A549 treated with AZD2906 at 1 μM for 4 hours (cell line): Measurements from ENCODE around the gene TCP1. TPM values are rescaled to one million over a fixed set of nuclear protein-coding genes. Genes with fewer than 3 reads are reported as not detected.

ENCODE experiments used
- total RNA-seq: library from RNA; stranded (reverse); fragments of 200-300 nt; extraction: Qiagen RNA extraction; gene quantifications from 5 replicates; pipeline ENCODE4 v1.2.3, GENCODE V29; 2022

Gene TCP1
- 211 to 267 TPM (median 224 TPM) in 5 replicates for total RNA-seq

DNA sequence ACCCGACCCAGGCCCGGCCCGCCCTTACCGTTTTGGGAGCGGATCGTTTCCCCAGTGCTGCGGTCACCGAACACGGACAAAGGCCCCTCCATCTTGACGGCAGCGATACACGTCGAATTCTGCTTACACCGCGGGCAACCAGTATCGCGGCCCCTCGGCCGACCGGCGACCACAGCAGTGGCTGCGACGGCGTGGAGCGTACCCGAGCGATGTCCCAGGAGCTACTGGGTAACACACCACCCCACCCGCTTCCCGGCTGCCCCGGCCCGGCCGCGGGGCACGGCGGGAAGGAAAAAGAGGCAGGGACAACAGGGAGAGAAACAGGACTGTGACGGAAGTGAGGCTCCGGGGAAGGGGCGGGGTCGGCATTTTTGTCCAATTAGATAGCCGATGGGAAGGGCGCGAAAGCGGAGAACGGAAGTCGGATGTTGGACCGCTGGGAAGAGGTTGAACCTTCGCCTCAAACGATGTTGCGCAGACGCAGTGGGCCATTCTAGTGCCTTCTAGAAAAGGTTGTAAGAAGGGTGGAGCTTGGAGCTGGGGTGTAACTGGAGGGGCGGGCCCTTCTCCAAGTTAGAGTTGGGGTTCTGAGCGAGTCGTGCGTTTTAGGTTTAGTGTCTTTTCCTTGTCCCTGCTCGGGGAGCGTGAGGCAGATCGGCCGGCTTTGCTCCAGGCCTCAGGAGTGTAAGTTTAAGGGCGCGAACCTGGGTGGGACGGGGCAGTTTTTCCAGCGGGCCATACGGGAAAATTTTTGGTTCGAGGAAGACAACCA, at the start of gene TCP1:
Gene TCP1 (minus strand): TSS at position 226 of the 772 bp plus-strand sequence. CDS start 134 bp downstream, at position 92.

DNA sequence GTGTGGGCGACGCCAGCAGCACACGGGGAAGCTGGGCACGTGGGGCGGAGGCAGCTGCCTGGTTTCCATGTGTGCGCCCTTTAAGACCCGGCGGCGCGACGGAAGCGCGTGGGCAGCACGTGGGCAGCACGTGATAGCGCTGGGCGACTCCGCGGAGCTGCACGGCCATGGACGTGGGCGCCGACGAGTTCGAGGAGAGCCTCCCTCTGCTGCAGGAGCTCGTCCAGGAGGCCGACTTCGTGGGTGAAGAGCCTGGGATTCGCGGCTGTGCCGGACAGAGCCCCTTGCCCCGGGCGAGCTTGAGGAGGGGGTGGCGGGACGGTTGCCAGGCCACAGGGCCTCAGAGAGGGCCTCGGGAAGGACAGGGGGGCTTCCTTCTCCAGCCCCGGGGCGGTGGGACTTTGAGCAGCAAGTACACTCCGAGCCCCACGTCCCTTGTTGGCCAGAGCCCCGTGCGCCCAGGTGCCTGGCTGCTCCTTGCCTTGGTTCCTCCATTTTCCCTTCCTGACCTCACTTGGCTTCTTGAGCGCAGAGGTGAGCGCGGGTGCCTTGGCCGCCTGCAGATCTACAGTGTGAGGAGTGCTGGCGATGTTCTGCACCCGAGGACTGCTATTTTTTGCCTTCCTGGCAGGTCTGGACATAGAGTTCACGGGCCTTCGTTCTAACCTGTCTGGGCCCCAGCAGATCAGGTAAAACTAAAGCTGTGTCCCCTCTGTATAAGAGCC, 10.9 kb upstream of the TCP1 start, which contains the start of gene PNLDC1:
Gene PNLDC1 (plus strand): TSS at position 136 of the 725 bp plus-strand sequence. CDS start 32 bp downstream, at position 168.

GRCh38 chr6:159790149-159790955, 950 bp upstream of the TCP1 start, which contains the start of gene MRPL18:
Gene MRPL18, plus strand, starts transcription at chr6:159790467. Its CDS starts 121 bp downstream, at chr6:159790588.

DNA sequence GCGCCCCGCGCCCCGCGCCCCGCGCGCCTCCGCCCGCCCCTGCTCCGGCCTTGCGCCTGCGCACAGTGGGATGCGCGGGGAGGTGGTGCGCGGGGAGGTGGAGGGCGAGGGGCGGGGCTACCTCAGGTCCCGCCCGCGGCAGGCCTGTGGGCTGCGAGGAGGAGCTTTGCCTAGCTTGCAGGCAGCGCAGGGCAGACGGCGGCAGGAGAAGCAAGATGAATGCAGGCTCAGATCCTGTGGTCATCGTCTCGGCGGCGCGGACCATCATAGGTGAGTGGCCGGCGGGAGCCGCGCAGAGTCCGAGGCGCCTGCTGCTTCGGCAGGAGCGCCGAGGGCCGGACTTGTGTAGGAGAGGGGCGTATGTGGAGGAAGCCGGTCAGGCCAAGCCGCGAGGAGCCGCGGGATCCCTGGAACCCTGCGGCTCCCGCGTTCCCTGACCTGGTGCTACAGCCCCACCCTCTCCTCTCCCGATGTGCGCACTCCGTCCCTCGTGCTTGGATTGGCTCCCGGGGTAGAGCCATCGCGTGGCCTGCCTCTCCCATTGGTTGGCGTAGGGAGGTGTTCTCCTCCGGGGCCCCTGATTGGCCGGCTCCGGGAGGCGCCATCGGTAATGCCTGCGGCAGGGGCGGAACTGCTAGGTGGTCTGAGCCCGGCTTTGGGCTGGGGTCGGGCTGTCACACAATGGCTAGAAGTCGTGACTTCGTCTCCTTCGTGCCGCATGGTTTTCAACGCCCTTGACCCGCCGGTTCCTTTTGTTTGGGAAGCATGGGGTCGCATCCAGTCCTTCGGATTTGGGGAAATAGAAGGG, 27.3 kb downstream of the TCP1 start, which contains the start of gene ACAT2:
Gene ACAT2 (plus strand): TSS at position 173 of the 808 bp plus-strand sequence. CDS start 43 bp downstream, at position 216.

Other genes with a start within 250 kb of the TCP1 start
- gene SOD2, start 96.4 kb downstream of the TCP1 start, total RNA-seq: 159 to 200 TPM (median 189 TPM) in 5 replicates
- gene WTAP, start 62.1 kb downstream of the TCP1 start, total RNA-seq: 64.8 to 70.6 TPM (median 65.7 TPM) in 5 replicates
- gene ACAT2, start 27.6 kb downstream of the TCP1 start, total RNA-seq: 25.8 to 29.3 TPM (median 27.5 TPM) in 5 replicates
- 72.2 to 97.1 TPM (median 88.3 TPM) in 5 replicates for gene MRPL18, start 865 bp upstream of the TCP1 start, total RNA-seq
- 0.05 to 0.13 TPM (median 0.05 TPM) in 3 of 5 replicates, not detected in the others for gene PNLDC1, start 10.7 kb upstream of the TCP1 start, total RNA-seq
- 0.01 TPM in 1 of 5 replicates, not detected in the others for gene MAS1, start 101.4 kb upstream of the TCP1 start, total RNA-seq
- 28.2 to 35.9 TPM (median 28.3 TPM) in 5 replicates for gene IGF2R, start 179.5 kb upstream of the TCP1 start, total RNA-seq